Hepatocyte (in vitro differentiated cells): Measurements from ENCODE around the gene SYTL5. TPM values are rescaled to one million over a fixed set of nuclear protein-coding genes. Genes with fewer than 3 reads are reported as not detected.
"Not testable (repeated sequence)": the region's sequence is repeated elsewhere in the genome, so short reads cannot be mapped to it uniquely, and the experiment has no call there.

Source experiments
- DNase-seq: peaks from one replicate; pipeline ENCODE4 v3.0.0-alpha.2; 2016; ENCODE audit warnings: low spot score
- H2AFZ ChIP-seq: fragments of 200-600 bp; sonication (generic); 2 replicates; pipeline ENCODE4 v1.6.0; 2016; ENCODE audit warnings: antibody characterized with exemption, mild to moderate bottlenecking
- H3K27ac ChIP-seq: fragments of 200-600 bp; sonication (generic); 2 replicates; pipeline ENCODE4 v1.5.1; 2016; ENCODE audit warnings: mild to moderate bottlenecking
- H3K27me3 ChIP-seq: fragments of 200-600 bp; sonication (generic); 2 replicates; pipeline ENCODE4 v1.6.1; 2016
- H3K36me3 ChIP-seq: fragments of 200-600 bp; sonication (generic); replicated peaks from 2 replicates; pipeline ENCODE4 v1.5.1; 2016; ENCODE audit warnings: low read depth; ENCODE audit not compliant: insufficient read depth
- H3K4me1 ChIP-seq: fragments of 200-600 bp; sonication (generic); 2 replicates; pipeline ENCODE4 v1.5.1; 2016; ENCODE audit warnings: mild to moderate bottlenecking, moderate library complexity; ENCODE audit not compliant: insufficient read depth
- H3K4me2 ChIP-seq: fragments of 200-600 bp; sonication (generic); 2 replicates; pipeline ENCODE4 v1.6.0; 2016
- H3K4me3 ChIP-seq: fragments of 200-600 bp; sonication (generic); 2 replicates; pipeline ENCODE4 v1.5.1; 2016; ENCODE audit warnings: mild to moderate bottlenecking
- H3K79me2 ChIP-seq: fragments of 200-600 bp; sonication (generic); 2 replicates; pipeline ENCODE4 v1.6.0; 2017; ENCODE audit warnings: mild to moderate bottlenecking
- H3K9me2 ChIP-seq: fragments of 200-600 bp; sonication (generic); replicated peaks from 2 replicates; pipeline ENCODE4 v1.6.0; 2017; ENCODE audit warnings: mild to moderate bottlenecking; ENCODE audit not compliant: insufficient read depth
- H3K9me3 ChIP-seq: fragments of 200-600 bp; sonication (generic); 2 replicates; pipeline ENCODE4 v1.5.1; 2016; ENCODE audit warnings: low read depth, mild to moderate bottlenecking
- H4K20me1 ChIP-seq: fragments of 200-600 bp; sonication (generic); 2 replicates; pipeline ENCODE4 v1.6.0; 2016; ENCODE audit warnings: mild to moderate bottlenecking; ENCODE audit not compliant: insufficient read depth, poor library complexity, severe bottlenecking
- EZH2 ChIP-seq: fragments of 200-600 bp; sonication (generic); IDR thresholded peaks from 2 replicates; pipeline ENCODE4 v1.6.1; 2016; ENCODE audit warnings: antibody characterized with exemption, mild to moderate bottlenecking, borderline replicate concordance
- EZH2phosphoT487 ChIP-seq: fragments of 200-600 bp; sonication (generic); IDR thresholded peaks from one replicate; pipeline ENCODE4 v1.6.1; 2018; ENCODE audit warnings: antibody characterized with exemption, mild to moderate bottlenecking, low read depth, moderate library complexity; ENCODE audit not compliant: unreplicated experiment, severe bottlenecking
- WGBS: methylation state at CpG from one replicate; pipeline ENCODE4 v1.1.6; 2016; ENCODE audit warnings: low lambda C conversion rate; ENCODE audit errors: missing lambda C conversion rate; 5-methylcytosine and 5-hydroxymethylcytosine counted together
- polyA plus RNA-seq: library from polyadenylated mRNA; unstranded; fragments of >200 nt; fragmentation: Nextera tagmentation; extraction: Ambion mirVana; gene quantifications from 2 replicates; pipeline ENCODE4 v1.2.1, GENCODE V29; 2016
- total RNA-seq: library from RNA; depleted of rRNA; stranded (reverse); fragments of >200 nt; gene quantifications from 2 replicates; pipeline ENCODE4 v1.2.3, GENCODE V29; 2014
- TF ChIP-seq, protein P1 (sequence below): fragments of 200-600 bp; sonication (generic); IDR thresholded peaks from 2 replicates; pipeline ENCODE4 v1.5.1; 2016; ENCODE audit warnings: antibody characterized with exemption, mild to moderate bottlenecking; ENCODE audit not compliant: poor library complexity

The SYTL5 gene
- total and polyA plus RNA-seq, 2 experiments from 2014 or later, result 1.2 to 8.0 TPM

- TF ChIP-seq EZH2 (no peak), EZH2phosphoT487 (no peak)
- TF ChIP-seq, protein P1, sequence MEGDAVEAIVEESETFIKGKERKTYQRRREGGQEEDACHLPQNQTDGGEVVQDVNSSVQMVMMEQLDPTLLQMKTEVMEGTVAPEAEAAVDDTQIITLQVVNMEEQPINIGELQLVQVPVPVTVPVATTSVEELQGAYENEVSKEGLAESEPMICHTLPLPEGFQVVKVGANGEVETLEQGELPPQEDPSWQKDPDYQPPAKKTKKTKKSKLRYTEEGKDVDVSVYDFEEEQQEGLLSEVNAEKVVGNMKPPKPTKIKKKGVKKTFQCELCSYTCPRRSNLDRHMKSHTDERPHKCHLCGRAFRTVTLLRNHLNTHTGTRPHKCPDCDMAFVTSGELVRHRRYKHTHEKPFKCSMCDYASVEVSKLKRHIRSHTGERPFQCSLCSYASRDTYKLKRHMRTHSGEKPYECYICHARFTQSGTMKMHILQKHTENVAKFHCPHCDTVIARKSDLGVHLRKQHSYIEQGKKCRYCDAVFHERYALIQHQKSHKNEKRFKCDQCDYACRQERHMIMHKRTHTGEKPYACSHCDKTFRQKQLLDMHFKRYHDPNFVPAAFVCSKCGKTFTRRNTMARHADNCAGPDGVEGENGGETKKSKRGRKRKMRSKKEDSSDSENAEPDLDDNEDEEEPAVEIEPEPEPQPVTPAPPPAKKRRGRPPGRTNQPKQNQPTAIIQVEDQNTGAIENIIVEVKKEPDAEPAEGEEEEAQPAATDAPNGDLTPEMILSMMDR, result no peak
- no peaks in the 10 kb centered on the region for H3K9me3 ChIP-seq
- no peak overlapping the region for H3K4me2 ChIP-seq
- no peak for DNase-seq
- no peak overlapping the region for H3K27ac ChIP-seq
- no peak overlapping the region for H3K4me3 ChIP-seq
- H3K36me3 ChIP-seq, result no peaks in the 10 kb centered on the region
- no peaks in the 10 kb centered on the region for H3K9me2 ChIP-seq
- no peaks in the 10 kb centered on the region for H4K20me1 ChIP-seq
- H2AFZ ChIP-seq, result no peak overlapping the region
- H3K27me3 ChIP-seq, result no peaks in the 10 kb centered on the region
- no peaks in the 10 kb centered on the region for H3K79me2 ChIP-seq
- H3K4me1 ChIP-seq, result peaks cover 3% of the 10 kb centered on the region
Observed at GRCh38 chrX:37984880-37985279, 21.5 kb upstream of the SYTL5 start.

- no peaks in the 10 kb centered on the region for H3K9me2 ChIP-seq
- peak overlapping the region; percentile 11 for H3K27ac ChIP-seq
- no peaks in the 10 kb centered on the region for H4K20me1 ChIP-seq
- H3K4me1 ChIP-seq, result peaks cover 3% of the 10 kb centered on the region
- no peak for DNase-seq
- no peaks in the 10 kb centered on the region for H3K27me3 ChIP-seq
- H2AFZ ChIP-seq, result no peak overlapping the region
- WGBS, result 54% methylated on average over 1 of the region's 1 CpG
- H3K79me2 ChIP-seq, result no peaks in the 10 kb centered on the region
- H3K4me2 ChIP-seq, result no peak overlapping the region
- no peaks in the 10 kb centered on the region for H3K9me3 ChIP-seq
- H3K36me3 ChIP-seq, result no peaks in the 10 kb centered on the region
- no peak overlapping the region for H3K4me3 ChIP-seq
- TF ChIP-seq, protein P1, result no peak
- no peak for TF ChIP-seq EZH2phosphoT487
- no peak for TF ChIP-seq EZH2
Observed at GRCh38 chrX:37986893-37987292, 19.5 kb upstream of the SYTL5 start.

DNA sequence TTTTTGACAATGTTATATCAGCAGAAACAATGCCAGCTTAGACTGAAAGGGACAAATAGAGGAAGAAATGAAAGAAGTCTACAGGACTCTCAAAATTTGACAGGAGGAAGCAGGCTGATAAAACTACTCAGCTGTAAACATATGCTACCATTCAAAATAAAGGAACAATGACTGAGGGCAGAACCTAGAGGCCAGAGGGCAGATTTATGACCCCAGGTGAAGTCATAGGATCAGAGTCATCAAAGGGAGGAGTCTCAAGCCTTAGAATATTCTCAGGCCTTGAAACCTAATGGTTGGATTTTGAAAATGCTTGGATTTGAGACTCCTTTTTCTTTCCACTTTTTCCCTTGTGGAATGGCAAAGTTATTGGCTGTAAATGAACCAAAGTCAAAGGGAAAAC is 17.0 kb upstream of the SYTL5 start:
- Histone ChIP-seq H3K9me3 (no peaks in the 10 kb centered on the region), H3K4me1 (peaks cover 3% of the 10 kb centered on the region), H3K4me3 (no peak overlapping the region), H4K20me1 (no peaks in the 10 kb centered on the region), H3K27me3 (no peaks in the 10 kb centered on the region), H3K27ac (no peak overlapping the region), H3K4me2 (no peak overlapping the region), H3K79me2 (no peaks in the 10 kb centered on the region), H3K9me2 (no peaks in the 10 kb centered on the region), H3K36me3 (no peaks in the 10 kb centered on the region), H2AFZ (no peak overlapping the region)
- no peak for DNase-seq
- TF ChIP-seq EZH2phosphoT487 (no peak), EZH2 (no peak)
- TF ChIP-seq, protein P1, result no peak

- not testable (repeated sequence) for H3K9me3 ChIP-seq, H3K4me2 ChIP-seq, H2AFZ ChIP-seq, H3K79me2 ChIP-seq, H3K4me3 ChIP-seq, H3K36me3 ChIP-seq, H3K27me3 ChIP-seq, H3K4me1 ChIP-seq, H3K9me2 ChIP-seq, H3K27ac ChIP-seq, H4K20me1 ChIP-seq, DNase-seq
- WGBS, result 73% methylated on average over 6 of the region's 6 CpGs
Observed at GRCh38 chrX:37991303-37991702, 15.1 kb upstream of the SYTL5 start.
